ENCODE data around the gene ERF. TPM values are rescaled to one million over a fixed set of nuclear protein-coding genes. Genes with fewer than 3 reads are reported as not detected.

ERF gene
- total and polyA plus RNA-seq, 7 experiments from 2014 or later = 2.8 to 105 (median 49.4) TPM

GRCh38 chr19:42271861-42272534 lies 17.1 kb upstream of the ERF start:
- H3K36me3 ChIP-seq (ENCODE audit: control insufficient read depth in 2 of 3, insufficient read depth in 3 of 3, low read length in 3 of 3) = peaks cover 0 to 35% (median 0%) of the 10 kb centered on the region in 3 experiments
- peak overlapping the region; percentile 96 for H3K27ac ChIP-seq (ENCODE audit: low read depth, low read length)
- Mint-ChIP-seq H3K4me1 (peaks cover 28 to 54% (median 43%) of the 10 kb centered on the region in 7 donors), H3K27me3 (no peaks in the 10 kb centered on the region), H3K9me3 (no peaks in the 10 kb centered on the region), H3K27ac (peak overlapping the region in 1 of 9 donors; percentile 99), H3K4me3 (peak overlapping the region in 1 of 10 donors; percentile 53), H3K36me3 (peaks cover 0 to 18% (median 6%) of the 10 kb centered on the region in 5 donors)
- POLR2A ChIA-PET = interaction anchor here (1.5 to 3.2 kb wide), 2 partner anchors 9 to 57 kb away, joined by 4 to 47 read pairs; no protein-coding TSS in a partner anchor
- ATAC-seq = no peak
- intact Hi-C loops (cut with micrococcal nuclease) = no loop called here
- H3K9me3 ChIP-seq (ENCODE audit: control insufficient read depth in 2 of 3, low read length in 3 of 3) = no peaks in the 10 kb centered on the region
- peaks cover 31 to 36% of the 10 kb centered on the region in 2 donors for H3K4me1 ChIP-seq (ENCODE audit: control insufficient read depth in 2 of 2, insufficient read depth in 2 of 2, low read length in 2 of 2)
- peak in 1 of 9 donors; percentile 8 for DNase-seq
- H3K27me3 ChIP-seq (ENCODE audit: control insufficient read depth in 2 of 2, insufficient read depth in 2 of 2, low read length in 2 of 2) = no peaks in the 10 kb centered on the region
- CTCF ChIA-PET = interaction anchor here (0.6 kb wide), 1 partner anchor 16 kb away, joined by 3 read pairs; no protein-coding TSS in a partner anchor
- H3K4me3 ChIP-seq (ENCODE audit: low read length) = no peak overlapping the region

DNA sequence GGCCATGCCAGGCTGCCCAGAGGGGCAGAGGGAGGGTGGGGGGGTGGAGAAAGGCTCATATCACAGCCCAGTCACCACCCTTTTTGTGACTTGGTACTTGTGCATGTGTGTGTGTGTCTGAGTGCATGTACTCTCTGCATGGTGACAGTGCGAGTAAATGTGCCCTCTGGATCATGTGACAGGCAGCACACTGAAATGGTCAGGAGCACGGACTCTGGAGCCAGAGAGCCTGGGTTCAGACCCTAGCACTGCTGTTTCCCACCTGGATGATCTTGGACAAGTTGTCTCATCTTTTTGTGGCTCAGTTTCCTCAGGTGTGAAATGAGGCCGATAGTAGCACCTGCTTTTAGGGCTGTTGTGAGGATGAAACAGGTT lies 16.1 kb upstream of the ERF start:
- Histone ChIP-seq H3K36me3 (ENCODE audit: control insufficient read depth in 2 of 3, insufficient read depth in 3 of 3, low read length in 3 of 3) (peaks cover 0 to 35% (median 0%) of the 10 kb centered on the region in 3 experiments), H3K4me1 (ENCODE audit: control insufficient read depth in 2 of 2, insufficient read depth in 2 of 2, low read length in 2 of 2) (peaks cover 26 to 32% of the 10 kb centered on the region in 2 donors), H3K4me3 (ENCODE audit: low read length) (peak overlapping the region; percentile 84), H3K9me3 (ENCODE audit: control insufficient read depth in 2 of 3, low read length in 3 of 3) (no peaks in the 10 kb centered on the region), H3K27me3 (ENCODE audit: control insufficient read depth in 2 of 2, insufficient read depth in 2 of 2, low read length in 2 of 2) (no peaks in the 10 kb centered on the region), H3K27ac (ENCODE audit: low read depth, low read length) (peak overlapping the region; percentile 96)
- Mint-ChIP-seq H3K27ac (peak overlapping the region in 5 of 9 donors; percentile 82 to 99 (median 99)), H3K4me3 (peak overlapping the region in 2 of 10 donors; percentile 62 to 73), H3K9me3 (no peaks in the 10 kb centered on the region), H3K27me3 (no peaks in the 10 kb centered on the region), H3K36me3 (peaks cover 0 to 17% (median 6%) of the 10 kb centered on the region in 5 donors), H3K4me1 (peaks cover 24 to 46% (median 39%) of the 10 kb centered on the region in 7 donors)
- CTCF ChIA-PET = interaction anchor here (1.1 to 2.2 kb wide), 4 partner anchors 8 to 162 kb away, joined by 3 to 17 read pairs (median 4); no protein-coding TSS in a partner anchor
- ATAC-seq = no peak
- intact Hi-C loops (cut with micrococcal nuclease) = no loop called here
- DNase-seq = no peak
- POLR2A ChIA-PET = interaction anchor here (0.5 to 3.2 kb wide), 10 partner anchors 10 to 194 kb away, joined by 3 to 47 read pairs (median 6); partner anchors contain the start of genes ERF, GSK3A, ZNF526 and ZNF574

- Histone ChIP-seq H3K4me1 (ENCODE audit: control insufficient read depth in 2 of 2, insufficient read depth in 2 of 2, low read length in 2 of 2) (peaks cover 23 to 29% of the 10 kb centered on the region in 2 donors), H3K36me3 (ENCODE audit: control insufficient read depth in 2 of 3, insufficient read depth in 3 of 3, low read length in 3 of 3) (peaks cover 0 to 35% (median 0%) of the 10 kb centered on the region in 3 experiments), H3K4me3 (ENCODE audit: low read length) (peak overlapping the region; percentile 84), H3K9me3 (ENCODE audit: control insufficient read depth in 2 of 3, low read length in 3 of 3) (no peaks in the 10 kb centered on the region), H3K27me3 (ENCODE audit: control insufficient read depth in 2 of 2, insufficient read depth in 2 of 2, low read length in 2 of 2) (no peaks in the 10 kb centered on the region), H3K27ac (ENCODE audit: low read depth, low read length) (peak overlapping the region; percentile 96)
- no peaks in the 10 kb centered on the region for H3K27me3 Mint-ChIP-seq
- CTCF ChIA-PET = interaction anchor here (1.1 to 2.2 kb wide), 5 partner anchors 9 to 161 kb away, joined by 3 to 17 read pairs (median 4); no protein-coding TSS in a partner anchor
- POLR2A ChIA-PET = interaction anchor here (0.5 to 3.2 kb wide), 12 partner anchors 10 to 194 kb away, joined by 3 to 47 read pairs (median 4); partner anchors contain the start of genes ERF, GSK3A, ZNF526 and ZNF574
- peak; percentile 14 for ATAC-seq
- H3K27ac Mint-ChIP-seq = peak overlapping the region in 4 of 9 donors; percentile 98 to 99 (median 99)
- H3K4me1 Mint-ChIP-seq = peaks cover 18 to 42% (median 35%) of the 10 kb centered on the region in 7 donors
- no peaks in the 10 kb centered on the region for H3K9me3 Mint-ChIP-seq
- intact Hi-C loops (cut with micrococcal nuclease) = no loop called here
- H3K4me3 Mint-ChIP-seq = peak overlapping the region in 1 of 10 donors; percentile 94
- peaks cover 0 to 15% (median 6%) of the 10 kb centered on the region in 5 donors for H3K36me3 Mint-ChIP-seq
- peak; percentile 50 to 91 (median 64) for DNase-seq
Observed at GRCh38 chr19:42270346-42271044, 15.6 kb upstream of the ERF start.

DNA sequence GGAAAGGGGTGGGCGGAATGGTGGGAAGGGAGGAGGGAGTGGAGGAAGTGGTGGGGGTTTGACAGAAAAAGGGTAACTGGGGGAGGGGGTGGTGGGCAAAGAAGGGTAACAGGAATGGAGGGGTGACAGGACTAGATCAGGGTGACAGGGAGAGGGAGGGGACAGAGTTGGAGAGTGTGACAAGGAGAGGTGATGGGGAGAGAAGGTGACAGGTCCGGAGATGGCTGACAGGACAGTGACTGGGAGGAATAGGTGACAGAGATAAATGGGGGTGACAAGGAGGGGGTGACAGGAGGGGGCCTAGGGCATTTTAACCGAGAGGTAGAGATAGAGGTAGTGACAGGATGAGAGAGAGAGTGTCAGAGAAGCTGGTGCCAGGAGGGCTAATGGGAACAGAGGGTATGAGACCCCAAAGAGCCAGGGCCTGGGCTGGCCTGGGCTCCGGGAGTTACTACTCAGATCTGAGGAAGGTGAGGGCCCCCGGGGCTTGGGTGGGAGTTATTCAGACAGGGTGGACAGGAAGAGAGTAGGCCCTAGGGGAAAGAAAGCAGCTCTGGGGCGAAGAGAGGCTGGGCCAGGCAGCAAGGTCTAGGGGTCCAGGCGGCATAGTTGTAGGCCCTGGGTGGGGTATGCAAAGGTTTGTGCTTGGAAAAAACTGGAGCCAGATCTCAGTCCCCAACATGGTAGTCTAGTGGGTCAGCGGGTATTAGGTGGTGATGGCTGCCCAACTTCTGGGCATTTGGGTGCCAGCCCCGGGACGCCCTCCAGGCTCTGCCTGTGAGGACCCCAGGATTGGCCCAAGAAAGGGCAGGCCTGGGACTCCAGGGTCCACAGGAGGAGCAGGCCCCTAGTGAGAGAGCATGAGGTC lies 14.8 kb upstream of the ERF start:
- peak overlapping the region; percentile 96 for H3K27ac ChIP-seq (ENCODE audit: low read depth, low read length)
- Mint-ChIP-seq H3K36me3 (peaks cover 0 to 12% (median 3%) of the 10 kb centered on the region in 5 donors), H3K4me1 (peaks cover 11 to 35% (median 28%) of the 10 kb centered on the region in 7 donors), H3K27ac (peak overlapping the region in 4 of 9 donors; percentile 98 to 99 (median 99)), H3K9me3 (no peaks in the 10 kb centered on the region), H3K27me3 (no peaks in the 10 kb centered on the region), H3K4me3 (peak overlapping the region in 1 of 10 donors; percentile 94)
- ChIA-PET CTCF (interaction anchor here (1.1 to 2.2 kb wide), 5 partner anchors 10 to 160 kb away, joined by 3 to 17 read pairs (median 4); no protein-coding TSS in a partner anchor), POLR2A (interaction anchor here (0.6 to 3.2 kb wide), 11 partner anchors 11 to 159 kb away, joined by 3 to 47 read pairs (median 4); partner anchors contain the start of genes ERF, GSK3A and ZNF526)
- H3K9me3 ChIP-seq (ENCODE audit: control insufficient read depth in 2 of 3, low read length in 3 of 3) = no peaks in the 10 kb centered on the region
- H3K4me3 ChIP-seq (ENCODE audit: low read length) = peak overlapping the region; percentile 84
- H3K36me3 ChIP-seq (ENCODE audit: control insufficient read depth in 2 of 3, insufficient read depth in 3 of 3, low read length in 3 of 3) = peaks cover 0 to 28% (median 0%) of the 10 kb centered on the region in 3 experiments
- no peak for ATAC-seq
- peak in 1 of 9 donors; percentile 13 for DNase-seq
- H3K4me1 ChIP-seq (ENCODE audit: control insufficient read depth in 2 of 2, insufficient read depth in 2 of 2, low read length in 2 of 2) = peaks cover 23 to 29% of the 10 kb centered on the region in 2 donors
- H3K27me3 ChIP-seq (ENCODE audit: control insufficient read depth in 2 of 2, insufficient read depth in 2 of 2, low read length in 2 of 2) = no peaks in the 10 kb centered on the region
- intact Hi-C loops (cut with micrococcal nuclease) = loop anchor here in 1 of 2 donors (2.0 to 5.0 kb wide), 2 partner anchors 1007 to 1825 kb away; partner anchors contain the start of genes HNRNPUL1 and SERTAD3

DNA sequence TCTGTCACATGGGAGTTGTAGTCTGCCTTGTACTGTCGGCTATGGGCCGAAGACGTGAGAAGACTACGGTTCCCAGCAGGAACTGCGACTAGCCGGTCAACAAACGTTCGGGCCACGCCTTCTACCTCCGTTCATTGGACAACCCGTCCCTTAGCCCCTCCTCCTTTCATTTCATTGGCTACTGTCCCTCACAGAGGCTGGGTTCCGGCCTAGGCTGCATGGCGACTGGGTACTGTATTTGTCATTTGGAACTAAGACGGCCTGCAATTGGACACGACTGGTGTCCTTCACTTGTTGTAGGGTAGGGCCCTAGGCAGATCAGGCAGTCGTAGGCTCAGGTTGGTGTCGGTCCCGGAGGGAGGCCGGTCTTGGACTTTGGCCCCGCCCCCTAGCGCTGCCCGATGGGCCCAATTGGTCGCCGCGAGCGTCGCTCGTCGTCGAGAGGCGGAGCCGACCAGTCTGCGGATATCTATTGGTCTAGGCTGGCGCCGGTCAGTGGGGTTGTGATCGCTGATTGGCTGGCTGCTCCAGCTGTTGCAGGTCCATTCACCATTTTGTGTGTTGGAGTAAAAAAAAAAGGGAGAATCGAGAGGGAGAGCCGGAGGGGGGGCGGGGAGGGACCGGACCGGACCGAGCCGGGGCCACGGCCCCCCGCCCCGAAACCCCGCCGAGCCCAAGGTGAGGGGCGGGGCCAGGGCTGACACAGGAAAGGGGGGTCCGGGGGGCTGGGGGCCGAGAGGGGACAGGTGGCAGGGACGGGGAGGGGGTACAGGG lies 14.0 kb upstream of the ERF start, which contains the start of gene CIC:
CIC (plus strand) TSS at position 549 of the 774 bp plus-strand sequence. CDS start 2,532 bp downstream, outside the sequence.
- peaks cover 23 to 29% of the 10 kb centered on the region in 2 donors for H3K4me1 ChIP-seq (ENCODE audit: control insufficient read depth in 2 of 2, insufficient read depth in 2 of 2, low read length in 2 of 2)
- H3K4me3 ChIP-seq (ENCODE audit: low read length) = peak within 1 kb of the TSS; percentile 85
- H3K9me3 Mint-ChIP-seq = no peaks in the 10 kb centered on the region
- H3K27ac Mint-ChIP-seq = peak within 1 kb of the TSS in 4 of 9 donors; percentile 98 to 99 (median 99)
- POLR2A ChIA-PET = interaction anchor here (0.6 to 3.2 kb wide), 6 partner anchors 12 to 159 kb away, joined by 3 to 47 read pairs (median 10); partner anchors contain the start of gene GSK3A
- H3K27me3 Mint-ChIP-seq = no peaks in the 10 kb centered on the region
- ATAC-seq = peak; percentile 82
- peak within 1 kb of the TSS; percentile 96 for H3K27ac ChIP-seq (ENCODE audit: low read depth, low read length)
- CTCF ChIA-PET = interaction anchor here (0.6 to 2.2 kb wide), 2 partner anchors 11 to 514 kb away, joined by 3 to 17 read pairs; partner anchors contain the start of gene CEACAM6
- peak within 1 kb of the TSS in 1 of 10 donors; percentile 94 for H3K4me3 Mint-ChIP-seq
- peaks cover 0 to 10% (median 3%) of the 10 kb centered on the region in 5 donors for H3K36me3 Mint-ChIP-seq
- H3K9me3 ChIP-seq (ENCODE audit: control insufficient read depth in 2 of 3, low read length in 3 of 3) = no peaks in the 10 kb centered on the region
- H3K27me3 ChIP-seq (ENCODE audit: control insufficient read depth in 2 of 2, insufficient read depth in 2 of 2, low read length in 2 of 2) = no peaks in the 10 kb centered on the region
- intact Hi-C loops (cut with micrococcal nuclease) = loop anchor here (1.0 to 5.0 kb wide), 13 partner anchors 11 to 1824 kb away; partner anchors contain the start of genes ERF (in 2 of the 2), PAFAH1B3 (in 2 of the 2), PRR19 (in 2 of the 2) and DEDD2 (in 1 of the 2)
- H3K36me3 ChIP-seq (ENCODE audit: control insufficient read depth in 2 of 3, insufficient read depth in 3 of 3, low read length in 3 of 3) = peaks cover 0 to 20% (median 0%) of the 10 kb centered on the region in 3 experiments
- peaks cover 8 to 31% (median 25%) of the 10 kb centered on the region in 7 donors for H3K4me1 Mint-ChIP-seq
- DNase-seq = peak; percentile 95 to 100 (median 99)

Measured in naive thymus-derived CD4-positive, alpha-beta T cell (primary cell).